A549 (cell line): ENCODE measurements around the gene CACNA1C. TPM values are rescaled to one million over a fixed set of nuclear protein-coding genes. Genes with fewer than 3 reads are reported as not detected.

ENCODE experiments used
- ATAC-seq, 2 experiments: fragments of 200-7000 bp in 1 of 2; fragments of >200 bp in 1 of 2; cut with Nextera tagmentation in 1 of 2; cut with Tn5 transposase in 1 of 2; 3 replicates each; pipeline versions ENCODE4 v1.8.0 to v1.9.1; 2018 to 2020; ENCODE audit warnings: mild to moderate bottlenecking in 1 of 2, moderate library complexity in 1 of 2
- CTCF ChIA-PET: fragments of 300-600 bp; sonication (Branson Sonifier 250); formaldehyde crosslinking; extraction: SDS; loops from one replicate; lab custom pipeline; 2021; ENCODE audit warnings: antibody characterized with exemption, inconsistent platforms; lab: Yijun Ruan, JAX
- POLR2A ChIA-PET: fragments of 350-600 bp; formaldehyde crosslinking; extraction: SDS; loops from one replicate; lab custom pipeline; 2021; ENCODE audit warnings: antibody characterized with exemption, inconsistent platforms; lab: Yijun Ruan, JAX
- DNase-seq, 2 experiments: peaks; one replicate each; pipeline versions ENCODE4 v3.0.0 to v3.0.0-alpha.2; 2011 to 2016; ENCODE audit warnings: low read depth in 1 of 2, low spot score in 1 of 2
- FAIRE-seq: peaks from 2 replicates; lab custom pipeline; 2011; peaks lifted over from hg19 to GRCh38; lab: Jason Lieb, UNC
- H3K27ac ChIP-seq, 2 experiments: fragments of >200 bp; sonication (Bioruptor Twin); formaldehyde crosslinking; 3 replicates each; pipeline ENCODE4 v1.5.1; 2016 to 2017
- H3K4me1 ChIP-seq: fragments of >200 bp; sonication (Bioruptor Twin); formaldehyde crosslinking; 3 replicates; pipeline ENCODE4 v1.6.1; 2016
- H3K4me2 ChIP-seq: fragments of >200 bp; sonication (Bioruptor Twin); formaldehyde crosslinking; 3 replicates; pipeline ENCODE4 v1.6.1; 2016
- H3K4me3 ChIP-seq: fragments of >200 bp; sonication (Bioruptor Twin); formaldehyde crosslinking; 3 replicates; pipeline ENCODE4 v1.5.1; 2016
- H3K9me3 ChIP-seq: fragments of >200 bp; sonication (Bioruptor Twin); formaldehyde crosslinking; 3 replicates; pipeline ENCODE4 v1.6.1; 2016
- BHLHE40 ChIP-seq: IDR thresholded peaks from 2 replicates; pipeline ENCODE4 v1.6.1; 2012; ENCODE audit warnings: low read depth, low read length, inconsistent platforms
- CBX8 ChIP-seq: fragments of 200-600 bp; sonication (generic); IDR thresholded peaks from 2 replicates; pipeline ENCODE4 v1.6.1; 2016
- CEBPB ChIP-seq, 2 experiments: fragments of >200 bp in 1 of 2; sonication (Bioruptor Twin) in 1 of 2; formaldehyde crosslinking in 1 of 2; IDR thresholded peaks; 2 replicates each; pipeline ENCODE4 v1.6.1; 2012 to 2016
- EHF ChIP-seq: fragments of 250-450 bp; sonication (Bioruptor Pico); IDR thresholded peaks from 2 replicates; pipeline ENCODE4 v1.5.0; 2020; ENCODE audit warnings: mild to moderate bottlenecking
- ESRRA ChIP-seq: fragments of 150-350 bp; IDR thresholded peaks from 2 replicates; pipeline ENCODE4 v1.6.1; 2014; ENCODE audit warnings: mild to moderate bottlenecking, low read length, borderline replicate concordance
- FOXS1 ChIP-seq: fragments of 250-450 bp; sonication (Bioruptor Pico); IDR thresholded peaks from 2 replicates; pipeline ENCODE4 v1.5.0; 2020; ENCODE audit warnings: mild to moderate bottlenecking, moderate library complexity
- HOXB13 ChIP-seq: fragments of 250-450 bp; sonication (Bioruptor Pico); IDR thresholded peaks from 2 replicates; pipeline ENCODE4 v1.5.0; 2020; ENCODE audit warnings: low read depth, mild to moderate bottlenecking, moderate library complexity
- JUNB ChIP-seq: fragments of >200 bp; sonication (Bioruptor Twin); formaldehyde crosslinking; IDR thresholded peaks from 2 replicates; pipeline ENCODE4 v1.6.1; 2016
- KDM1A ChIP-seq: fragments of 200-600 bp; sonication (generic); IDR thresholded peaks from 2 replicates; pipeline ENCODE4 v1.6.1; 2016; ENCODE audit warnings: low read depth, mild to moderate bottlenecking
- MAFK ChIP-seq: fragments of 450-650 bp; IDR thresholded peaks from 2 replicates; pipeline ENCODE4 v1.6.1; 2014; ENCODE audit not compliant: partially characterized antibody
- NFE2L2 ChIP-seq: fragments of 150-350 bp; conservative IDR thresholded peaks from 2 replicates; pipeline ENCODE4 v1.6.1; 2014; ENCODE audit warnings: low read length
- PHF8 ChIP-seq: fragments of 200-600 bp; sonication (generic); IDR thresholded peaks from 2 replicates; pipeline ENCODE4 v1.6.1; 2016; ENCODE audit warnings: low read depth, mild to moderate bottlenecking, antibody characterized with exemption, moderate library complexity, borderline replicate concordance
- RAD21 ChIP-seq, 2 experiments: fragments of >200 bp in 1 of 2; sonication (Bioruptor Twin) in 1 of 2; formaldehyde crosslinking in 1 of 2; IDR thresholded peaks in 1 of 2; conservative IDR thresholded peaks in 1 of 2; 2 replicates in 1 of 2; 3 replicates in 1 of 2; pipeline ENCODE4 v1.6.1; 2012 to 2018; ENCODE audit warnings: inconsistent platforms in 1 of 2
- RARB ChIP-seq: fragments of 250-450 bp; sonication (Bioruptor Pico); IDR thresholded peaks from 2 replicates; pipeline ENCODE4 v1.8.0; 2021; ENCODE audit warnings: mild to moderate bottlenecking, moderate library complexity
- SMC3 ChIP-seq: fragments of >200 bp; sonication (Bioruptor Twin); formaldehyde crosslinking; IDR thresholded peaks from 3 replicates; pipeline ENCODE4 v1.6.1; 2018; ENCODE audit warnings: inconsistent platforms
- SREBF2 ChIP-seq: fragments of 450-650 bp; IDR thresholded peaks from 2 replicates; pipeline ENCODE4 v1.6.1; 2014; ENCODE audit warnings: mild to moderate bottlenecking, moderate library complexity
- TFCP2L1 ChIP-seq: fragments of 250-450 bp; sonication (Bioruptor Pico); IDR thresholded peaks from 2 replicates; pipeline ENCODE4 v1.5.0; 2021; ENCODE audit warnings: mild to moderate bottlenecking
- ZC3H11A ChIP-seq: fragments of 450-650 bp; IDR thresholded peaks from 2 replicates; pipeline ENCODE4 v1.6.1; 2014; ENCODE audit warnings: antibody characterized with exemption, mild to moderate bottlenecking
- ZNF302 ChIP-seq: fragments of 250-450 bp; sonication (Bioruptor Pico); IDR thresholded peaks from 2 replicates; pipeline ENCODE4 v1.9.0; 2021; ENCODE audit warnings: inconsistent platforms, mild to moderate bottlenecking, moderate library complexity
- ZSCAN20 ChIP-seq: fragments of 250-450 bp; sonication (Bioruptor Pico); IDR thresholded peaks from 2 replicates; pipeline ENCODE4 v1.8.0; 2022; ENCODE audit warnings: mild to moderate bottlenecking, moderate library complexity
- WGBS: methylation state at CpG from one replicate; pipeline ENCODE4 v1.1.6; 2017; ENCODE audit errors: missing lambda C conversion rate; 5-methylcytosine and 5-hydroxymethylcytosine counted together
- polyA plus RNA-seq, 4 experiments: library from polyadenylated mRNA; depleted of rRNA in 3 of 4; stranded (reverse); fragments of >200 nt; fragmentation: RNase III in 1 of 4; extraction: RNeasy Plus Mini Kit Qiagen cat#74134 plus additional on column Dnase treatment in 1 of 4; gene quantifications; 2 replicates in 3 of 4; 3 replicates in 1 of 4; pipeline ENCODE4 v1.2.3, GENCODE V29; 2011 to 2017
- TF ChIP-seq, protein P1 (sequence below): fragments of 200-600 bp; sonication (generic); IDR thresholded peaks from 2 replicates; pipeline ENCODE4 v1.6.1; 2016; ENCODE audit warnings: antibody characterized with exemption, mild to moderate bottlenecking, moderate library complexity
- TF ChIP-seq, protein P2 (sequence below): fragments of 250-450 bp; sonication (Bioruptor Pico); IDR thresholded peaks from 2 replicates; pipeline ENCODE4 v1.5.0; 2021; ENCODE audit warnings: mild to moderate bottlenecking, moderate library complexity, borderline replicate concordance
- TF ChIP-seq, protein P3 (sequence below): IDR thresholded peaks from 2 replicates; pipeline ENCODE4 v1.6.1; 2012
- TF ChIP-seq, protein P4 (sequence below): fragments of >200 bp; sonication (Bioruptor Twin); formaldehyde crosslinking; IDR thresholded peaks from 2 replicates; pipeline ENCODE4 v1.6.1; 2016
- TF ChIP-seq, protein P5 (sequence below): fragments of 150-350 bp; IDR thresholded peaks from 2 replicates; pipeline ENCODE4 v1.6.1; 2014; ENCODE audit warnings: low read depth, mild to moderate bottlenecking, low read length

CACNA1C gene
- polyA plus RNA-seq, 2 of the 4 experiments (the other 2 are of a cell fraction): not detected

DNA sequence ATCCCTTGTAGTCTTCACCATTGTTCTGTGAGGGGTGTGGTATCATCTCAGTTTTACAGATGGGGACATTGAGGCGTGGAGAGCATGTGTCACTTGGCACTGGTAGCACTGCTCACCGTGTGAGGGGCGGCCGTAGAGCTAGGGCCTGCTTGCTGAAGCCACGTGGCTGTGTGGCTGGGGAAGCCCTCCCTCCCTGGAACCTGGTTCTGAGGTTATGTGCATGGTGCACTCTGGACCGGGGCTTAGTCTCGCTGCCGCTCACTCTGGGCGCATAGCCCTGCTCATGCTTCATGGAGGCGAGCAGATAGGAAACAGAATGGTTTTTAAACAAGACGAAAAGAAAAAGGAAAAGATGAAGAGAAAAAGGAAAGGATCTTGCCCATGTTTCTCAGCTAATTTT, 46.1 kb downstream of the CACNA1C start:
- FAIRE-seq (no peak), ATAC-seq (no peak), DNase-seq (no peak)
- POLR2A ChIA-PET: no interaction called here
- CTCF ChIA-PET: no interaction called here
- H3K4me1 ChIP-seq: no peaks in the 10 kb centered on the region
- WGBS: 45% methylated on average over 10 of the region's 11 CpGs
- H3K4me2 ChIP-seq: no peak overlapping the region
- no peak for TF ChIP-seq BHLHE40
- no peak for TF ChIP-seq ZC3H11A
- no peak for TF ChIP-seq NFE2L2
- no peak for TF ChIP-seq TFCP2L1 (CRISPR knock-in tag)
- TF ChIP-seq HOXB13 (CRISPR knock-in tag): no peak
- no peak for TF ChIP-seq FOXS1 (CRISPR knock-in tag)
- no peak for TF ChIP-seq EHF (CRISPR knock-in tag)
- TF ChIP-seq, protein P1, sequence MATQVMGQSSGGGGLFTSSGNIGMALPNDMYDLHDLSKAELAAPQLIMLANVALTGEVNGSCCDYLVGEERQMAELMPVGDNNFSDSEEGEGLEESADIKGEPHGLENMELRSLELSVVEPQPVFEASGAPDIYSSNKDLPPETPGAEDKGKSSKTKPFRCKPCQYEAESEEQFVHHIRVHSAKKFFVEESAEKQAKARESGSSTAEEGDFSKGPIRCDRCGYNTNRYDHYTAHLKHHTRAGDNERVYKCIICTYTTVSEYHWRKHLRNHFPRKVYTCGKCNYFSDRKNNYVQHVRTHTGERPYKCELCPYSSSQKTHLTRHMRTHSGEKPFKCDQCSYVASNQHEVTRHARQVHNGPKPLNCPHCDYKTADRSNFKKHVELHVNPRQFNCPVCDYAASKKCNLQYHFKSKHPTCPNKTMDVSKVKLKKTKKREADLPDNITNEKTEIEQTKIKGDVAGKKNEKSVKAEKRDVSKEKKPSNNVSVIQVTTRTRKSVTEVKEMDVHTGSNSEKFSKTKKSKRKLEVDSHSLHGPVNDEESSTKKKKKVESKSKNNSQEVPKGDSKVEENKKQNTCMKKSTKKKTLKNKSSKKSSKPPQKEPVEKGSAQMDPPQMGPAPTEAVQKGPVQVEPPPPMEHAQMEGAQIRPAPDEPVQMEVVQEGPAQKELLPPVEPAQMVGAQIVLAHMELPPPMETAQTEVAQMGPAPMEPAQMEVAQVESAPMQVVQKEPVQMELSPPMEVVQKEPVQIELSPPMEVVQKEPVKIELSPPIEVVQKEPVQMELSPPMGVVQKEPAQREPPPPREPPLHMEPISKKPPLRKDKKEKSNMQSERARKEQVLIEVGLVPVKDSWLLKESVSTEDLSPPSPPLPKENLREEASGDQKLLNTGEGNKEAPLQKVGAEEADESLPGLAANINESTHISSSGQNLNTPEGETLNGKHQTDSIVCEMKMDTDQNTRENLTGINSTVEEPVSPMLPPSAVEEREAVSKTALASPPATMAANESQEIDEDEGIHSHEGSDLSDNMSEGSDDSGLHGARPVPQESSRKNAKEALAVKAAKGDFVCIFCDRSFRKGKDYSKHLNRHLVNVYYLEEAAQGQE: no peak
- no peak for TF ChIP-seq PHF8
- TF ChIP-seq RARB (CRISPR knock-in tag): no peak
- no peak for TF ChIP-seq CEBPB (IDR thresholded peaks at IDR 0.05)
- TF ChIP-seq, protein P2, sequence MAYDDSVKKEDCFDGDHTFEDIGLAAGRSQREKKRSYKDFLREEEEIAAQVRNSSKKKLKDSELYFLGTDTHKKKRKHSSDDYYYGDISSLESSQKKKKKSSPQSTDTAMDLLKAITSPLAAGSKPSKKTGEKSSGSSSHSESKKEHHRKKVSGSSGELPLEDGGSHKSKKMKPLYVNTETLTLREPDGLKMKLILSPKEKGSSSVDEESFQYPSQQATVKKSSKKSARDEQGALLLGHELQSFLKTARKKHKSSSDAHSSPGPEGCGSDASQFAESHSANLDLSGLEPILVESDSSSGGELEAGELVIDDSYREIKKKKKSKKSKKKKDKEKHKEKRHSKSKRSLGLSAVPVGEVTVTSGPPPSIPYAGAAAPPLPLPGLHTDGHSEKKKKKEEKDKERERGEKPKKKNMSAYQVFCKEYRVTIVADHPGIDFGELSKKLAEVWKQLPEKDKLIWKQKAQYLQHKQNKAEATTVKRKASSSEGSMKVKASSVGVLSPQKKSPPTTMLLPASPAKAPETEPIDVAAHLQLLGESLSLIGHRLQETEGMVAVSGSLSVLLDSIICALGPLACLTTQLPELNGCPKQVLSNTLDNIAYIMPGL (CRISPR knock-in tag): no peak
- H3K27ac ChIP-seq: no peak overlapping the region
- no peaks in the 10 kb centered on the region for H3K9me3 ChIP-seq
- no peak overlapping the region for H3K4me3 ChIP-seq

DNA sequence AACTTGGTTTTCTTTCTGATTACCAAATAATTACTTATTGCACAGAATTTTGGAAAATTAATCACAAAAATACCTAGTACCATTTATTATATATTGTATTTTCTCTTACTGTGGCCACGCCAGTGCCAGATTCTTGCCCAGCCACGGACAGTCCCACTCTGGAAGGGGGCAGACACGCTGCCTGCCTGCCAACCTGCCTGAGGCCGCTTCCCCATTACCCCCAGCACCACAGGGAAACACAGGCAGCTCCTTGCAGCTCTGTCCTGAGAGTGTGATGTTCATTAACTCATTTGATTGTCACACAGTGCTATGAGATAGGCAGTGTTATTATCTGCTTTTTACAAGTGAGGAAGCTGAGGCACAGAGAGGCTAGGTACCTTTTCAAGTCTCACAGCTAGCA, 46.8 kb downstream of the CACNA1C start:
- Histone ChIP-seq H3K4me1 (no peaks in the 10 kb centered on the region), H3K9me3 (no peaks in the 10 kb centered on the region), H3K4me2 (no peak overlapping the region), H3K27ac (no peak overlapping the region), H3K4me3 (no peak overlapping the region)
- CTCF ChIA-PET: interaction anchor here (0.5 to 0.8 kb wide), 2 partner anchors 185 to 488 kb away, joined by 3 to 4 read pairs; no protein-coding TSS in a partner anchor
- POLR2A ChIA-PET: no interaction called here
- FAIRE-seq (no peak), ATAC-seq (no peak), DNase-seq (no peak)
- WGBS: 12% methylated on average over 4 of the region's 4 CpGs
- TF ChIP-seq EHF (CRISPR knock-in tag): no peak
- TF ChIP-seq, protein P3, sequence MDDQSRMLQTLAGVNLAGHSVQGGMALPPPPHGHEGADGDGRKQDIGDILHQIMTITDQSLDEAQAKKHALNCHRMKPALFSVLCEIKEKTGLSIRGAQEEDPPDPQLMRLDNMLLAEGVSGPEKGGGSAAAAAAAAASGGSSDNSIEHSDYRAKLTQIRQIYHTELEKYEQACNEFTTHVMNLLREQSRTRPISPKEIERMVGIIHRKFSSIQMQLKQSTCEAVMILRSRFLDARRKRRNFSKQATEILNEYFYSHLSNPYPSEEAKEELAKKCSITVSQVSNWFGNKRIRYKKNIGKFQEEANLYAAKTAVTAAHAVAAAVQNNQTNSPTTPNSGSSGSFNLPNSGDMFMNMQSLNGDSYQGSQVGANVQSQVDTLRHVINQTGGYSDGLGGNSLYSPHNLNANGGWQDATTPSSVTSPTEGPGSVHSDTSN: no peak
- TF ChIP-seq CBX8: no peak
- TF ChIP-seq, protein P4, sequence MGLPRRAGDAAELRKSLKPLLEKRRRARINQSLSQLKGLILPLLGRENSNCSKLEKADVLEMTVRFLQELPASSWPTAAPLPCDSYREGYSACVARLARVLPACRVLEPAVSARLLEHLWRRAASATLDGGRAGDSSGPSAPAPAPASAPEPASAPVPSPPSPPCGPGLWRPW: no peak
- TF ChIP-seq FOXS1 (CRISPR knock-in tag): no peak
- TF ChIP-seq ESRRA: no peak
- no peak for TF ChIP-seq ZSCAN20
- TF ChIP-seq JUNB: no peak
- TF ChIP-seq RAD21 (conservative IDR thresholded peaks at IDR 0.05 in 1 of 2, IDR thresholded peaks at IDR 0.05 in 1 of 2): no peak
- no peak for TF ChIP-seq KDM1A
- TF ChIP-seq, protein P1: no peak
- TF ChIP-seq ZNF302 (CRISPR knock-in tag): no peak
- no peak for TF ChIP-seq MAFK
- TF ChIP-seq SMC3: no peak
- TF ChIP-seq SREBF2: no peak
- no peak for TF ChIP-seq TFCP2L1 (CRISPR knock-in tag)
- no peak for TF ChIP-seq ZC3H11A
- TF ChIP-seq, protein P5, sequence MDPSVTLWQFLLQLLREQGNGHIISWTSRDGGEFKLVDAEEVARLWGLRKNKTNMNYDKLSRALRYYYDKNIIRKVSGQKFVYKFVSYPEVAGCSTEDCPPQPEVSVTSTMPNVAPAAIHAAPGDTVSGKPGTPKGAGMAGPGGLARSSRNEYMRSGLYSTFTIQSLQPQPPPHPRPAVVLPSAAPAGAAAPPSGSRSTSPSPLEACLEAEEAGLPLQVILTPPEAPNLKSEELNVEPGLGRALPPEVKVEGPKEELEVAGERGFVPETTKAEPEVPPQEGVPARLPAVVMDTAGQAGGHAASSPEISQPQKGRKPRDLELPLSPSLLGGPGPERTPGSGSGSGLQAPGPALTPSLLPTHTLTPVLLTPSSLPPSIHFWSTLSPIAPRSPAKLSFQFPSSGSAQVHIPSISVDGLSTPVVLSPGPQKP: no peak
